22Rv1 (cell line): Measurements from ENCODE around the gene TRAF7.

ENCODE experiments used
- ZFX ChIP-seq: fragments of 450-650 bp; IDR thresholded peaks from 2 replicates; pipeline ENCODE4 v1.6.1; 2017; ENCODE audit warnings: antibody characterized with exemption, borderline replicate concordance
- TF ChIP-seq, protein P1 (sequence below): fragments of 450-650 bp; IDR thresholded peaks from 2 replicates; pipeline ENCODE4 v1.5.1; 2017; ENCODE audit warnings: mild to moderate bottlenecking

GRCh38 chr16:2186064-2186463 lies 30.5 kb downstream of the TRAF7 start:
- TF ChIP-seq, protein P1, sequence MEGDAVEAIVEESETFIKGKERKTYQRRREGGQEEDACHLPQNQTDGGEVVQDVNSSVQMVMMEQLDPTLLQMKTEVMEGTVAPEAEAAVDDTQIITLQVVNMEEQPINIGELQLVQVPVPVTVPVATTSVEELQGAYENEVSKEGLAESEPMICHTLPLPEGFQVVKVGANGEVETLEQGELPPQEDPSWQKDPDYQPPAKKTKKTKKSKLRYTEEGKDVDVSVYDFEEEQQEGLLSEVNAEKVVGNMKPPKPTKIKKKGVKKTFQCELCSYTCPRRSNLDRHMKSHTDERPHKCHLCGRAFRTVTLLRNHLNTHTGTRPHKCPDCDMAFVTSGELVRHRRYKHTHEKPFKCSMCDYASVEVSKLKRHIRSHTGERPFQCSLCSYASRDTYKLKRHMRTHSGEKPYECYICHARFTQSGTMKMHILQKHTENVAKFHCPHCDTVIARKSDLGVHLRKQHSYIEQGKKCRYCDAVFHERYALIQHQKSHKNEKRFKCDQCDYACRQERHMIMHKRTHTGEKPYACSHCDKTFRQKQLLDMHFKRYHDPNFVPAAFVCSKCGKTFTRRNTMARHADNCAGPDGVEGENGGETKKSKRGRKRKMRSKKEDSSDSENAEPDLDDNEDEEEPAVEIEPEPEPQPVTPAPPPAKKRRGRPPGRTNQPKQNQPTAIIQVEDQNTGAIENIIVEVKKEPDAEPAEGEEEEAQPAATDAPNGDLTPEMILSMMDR, result no peak
- no peak for TF ChIP-seq ZFX
